Activated CD4-positive, alpha-beta memory T cell treated with anti-CD3 and anti-CD28 coated beads, Interleukin-2, amount 10 ng/mL, durations not matched to agents 7 days and 5 days (primary cell): ENCODE measurements around the gene DNASE1L2. TPM values are rescaled to one million over a fixed set of nuclear protein-coding genes. Genes with fewer than 3 reads are reported as not detected.
"Not testable (repeated sequence)": the region's sequence is repeated elsewhere in the genome, so short reads cannot be mapped to it uniquely, and the experiment has no call there.

Source experiments
- CTCF ChIA-PET: fragments of 350-600 bp; sonication (Branson Sonifier 250); formaldehyde crosslinking; loops from one replicate; lab custom pipeline; 2021; ENCODE audit warnings: antibody characterized with exemption, inconsistent platforms; lab: Charles Lee
- POLR2A ChIA-PET: fragments of 350-600 bp; sonication (Branson Sonifier 250); formaldehyde crosslinking; loops from one replicate; lab custom pipeline; 2021; ENCODE audit warnings: antibody characterized with exemption; lab: Charles Lee
- DNase-seq: peaks from one replicate; pipeline ENCODE4 v3.0.0-alpha.2; 2020
- H3K27ac Mint-ChIP-seq: one replicate; pipeline ENCODE4 v1.8.0; 2021; ENCODE audit warnings: mild to moderate bottlenecking, mixed read lengths
- H3K27me3 Mint-ChIP-seq: one replicate; pipeline ENCODE4 v1.8.0; 2021; ENCODE audit warnings: mixed read lengths
- H3K36me3 Mint-ChIP-seq: one replicate; pipeline ENCODE4 v1.8.0; 2021; ENCODE audit warnings: low read depth, mixed read lengths
- H3K4me1 Mint-ChIP-seq: one replicate; pipeline ENCODE4 v1.8.0; 2021; ENCODE audit warnings: mixed read lengths
- H3K4me3 Mint-ChIP-seq: one replicate; pipeline ENCODE4 v1.8.0; 2021; ENCODE audit warnings: mild to moderate bottlenecking, mixed read lengths
- H3K9me3 Mint-ChIP-seq: one replicate; pipeline ENCODE4 v1.8.0; 2021; ENCODE audit warnings: mixed read lengths
- total RNA-seq, 2 experiments: library from RNA; stranded (reverse); gene quantifications; one replicate each; pipeline ENCODE4 v1.2.3, GENCODE V29; 2021

DNASE1L2 gene
- total RNA-seq, 2 experiments from 2014 or later: 2.0 to 2.3 TPM

DNA sequence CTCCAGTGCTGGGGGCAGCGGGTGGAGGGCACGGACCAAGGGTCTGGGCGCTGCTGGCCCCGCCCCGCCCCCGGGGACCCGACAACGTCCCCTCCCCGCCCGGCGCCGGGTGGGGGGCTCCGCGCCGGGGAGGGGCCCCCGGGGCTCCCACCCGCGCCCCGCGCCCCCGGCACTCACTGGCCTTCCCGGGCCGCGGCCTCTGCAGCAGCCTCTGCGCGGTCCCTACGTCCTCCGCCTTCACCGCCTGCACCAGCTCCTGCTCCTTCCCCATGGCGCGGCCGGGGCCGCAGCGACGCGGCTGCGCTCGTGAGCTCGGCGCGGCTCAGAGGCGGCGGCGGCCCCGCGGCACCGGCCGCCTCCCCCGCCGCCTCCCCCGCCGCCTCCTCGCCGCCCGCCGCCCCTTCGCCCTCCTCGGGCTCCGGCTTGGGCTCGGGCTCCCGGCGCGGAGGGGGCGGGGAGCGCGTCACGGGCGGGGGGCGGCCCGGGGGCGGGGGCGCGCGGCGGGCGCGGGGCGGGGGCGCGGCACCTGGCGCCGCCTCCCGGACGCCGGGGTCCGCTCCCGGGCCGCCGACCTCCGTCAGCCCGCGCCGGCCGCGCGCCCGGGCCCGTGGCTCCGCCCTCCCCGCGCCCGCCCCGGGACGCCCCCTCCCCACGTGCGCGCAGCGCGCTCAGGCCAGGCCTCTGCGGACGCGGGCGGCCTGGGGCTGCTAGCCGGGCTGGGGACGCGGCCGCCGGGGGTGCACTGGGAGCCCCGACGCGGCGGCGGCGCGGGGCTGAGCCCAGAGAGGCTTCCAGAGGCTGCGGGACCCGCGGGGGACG lies 39.9 kb upstream of the DNASE1L2 start, which contains the start of gene CASKIN1:
TSS of gene CASKIN1 (minus strand) at position 444 of the 819 bp plus-strand sequence. CDS start at position 271, 173 bp downstream.
- ChIA-PET CTCF (no interaction called here), POLR2A (interaction anchor here (1.5 to 1.9 kb wide), 2 partner anchors 25 to 41 kb away, joined by 3 to 6 read pairs; partner anchors contain the start of gene TRAF7)
- Mint-ChIP-seq H3K27ac (no peak within 1 kb of the TSS), H3K4me1 (peaks cover 3% of the 10 kb centered on the region), H3K4me3 (no peak within 1 kb of the TSS), H3K9me3 (no peaks in the 10 kb centered on the region), H3K27me3 (peaks cover 48% of the 10 kb centered on the region), H3K36me3 (no peaks in the 10 kb centered on the region)
- no peak for DNase-seq

DNA sequence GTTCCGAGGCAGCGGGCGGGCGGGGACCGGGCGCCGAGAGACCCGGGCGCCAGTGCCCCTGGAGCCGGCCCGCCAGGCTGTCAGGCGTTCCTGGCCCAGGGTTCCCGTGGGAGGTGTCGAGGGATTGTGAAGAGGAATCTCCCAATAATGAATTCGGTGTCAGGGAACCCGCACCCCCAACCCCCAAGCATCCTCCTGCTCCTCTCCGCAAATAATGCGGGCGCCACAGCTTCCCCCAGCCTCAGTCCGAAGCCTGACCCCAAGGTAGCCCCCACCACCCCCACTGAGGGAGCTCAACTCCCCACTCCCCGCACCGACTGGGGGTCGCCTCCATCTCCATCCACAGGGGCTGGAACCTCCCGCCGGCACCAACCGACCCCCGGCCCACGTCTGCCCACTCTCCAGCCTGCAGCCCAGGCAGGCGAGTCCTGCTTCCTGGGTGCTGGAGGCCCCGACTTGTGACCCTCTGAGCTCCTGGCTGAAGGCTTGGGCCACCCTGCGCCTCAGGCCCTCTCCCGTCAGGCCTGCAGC lies 39.2 kb upstream of the DNASE1L2 start:
- CTCF ChIA-PET: no interaction called here
- H3K36me3 Mint-ChIP-seq: no peaks in the 10 kb centered on the region
- H3K4me1 Mint-ChIP-seq: peaks cover 3% of the 10 kb centered on the region
- H3K9me3 Mint-ChIP-seq: no peaks in the 10 kb centered on the region
- POLR2A ChIA-PET: no interaction called here
- H3K27me3 Mint-ChIP-seq: peaks cover 51% of the 10 kb centered on the region
- no peak for DNase-seq
- no peak overlapping the region for H3K4me3 Mint-ChIP-seq
- no peak overlapping the region for H3K27ac Mint-ChIP-seq

DNA sequence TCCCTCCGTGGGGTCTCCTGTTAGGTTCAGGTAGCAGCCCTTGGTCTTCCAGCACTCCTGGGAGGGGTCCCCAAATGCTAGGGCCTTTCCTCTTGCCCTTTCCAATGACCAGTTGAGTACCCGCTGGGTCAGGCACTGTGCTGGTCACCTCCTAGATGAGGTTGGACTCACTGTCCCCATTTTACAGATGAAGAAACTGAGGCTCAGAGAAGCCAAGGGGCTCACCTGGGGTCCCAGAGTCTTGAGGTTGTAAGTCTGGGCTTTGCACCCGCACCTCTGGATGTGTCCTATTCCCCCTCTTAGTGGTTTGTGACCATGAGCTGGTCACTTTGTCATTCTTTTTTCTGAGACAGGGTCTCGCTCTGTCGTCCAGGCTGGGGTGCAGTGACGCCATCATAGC lies 38.5 kb upstream of the DNASE1L2 start:
- ChIA-PET CTCF (no interaction called here), POLR2A (no interaction called here)
- no peak for DNase-seq
- H3K9me3 Mint-ChIP-seq: no peaks in the 10 kb centered on the region
- H3K27me3 Mint-ChIP-seq: peaks cover 50% of the 10 kb centered on the region
- H3K4me3 Mint-ChIP-seq: no peak overlapping the region
- no peaks in the 10 kb centered on the region for H3K36me3 Mint-ChIP-seq
- H3K27ac Mint-ChIP-seq: no peak overlapping the region
- H3K4me1 Mint-ChIP-seq: peaks cover 3% of the 10 kb centered on the region

- Mint-ChIP-seq H3K4me1 (peaks cover 3% of the 10 kb centered on the region), H3K36me3 (no peaks in the 10 kb centered on the region), H3K4me3 (no peak overlapping the region), H3K27me3 (peaks cover 50% of the 10 kb centered on the region), H3K9me3 (no peaks in the 10 kb centered on the region), H3K27ac (no peak overlapping the region)
- ChIA-PET CTCF (no interaction called here), POLR2A (no interaction called here)
- DNase-seq: no peak
Measured at GRCh38 chr16:2198283-2198682, 38.0 kb upstream of the DNASE1L2 start.

DNA sequence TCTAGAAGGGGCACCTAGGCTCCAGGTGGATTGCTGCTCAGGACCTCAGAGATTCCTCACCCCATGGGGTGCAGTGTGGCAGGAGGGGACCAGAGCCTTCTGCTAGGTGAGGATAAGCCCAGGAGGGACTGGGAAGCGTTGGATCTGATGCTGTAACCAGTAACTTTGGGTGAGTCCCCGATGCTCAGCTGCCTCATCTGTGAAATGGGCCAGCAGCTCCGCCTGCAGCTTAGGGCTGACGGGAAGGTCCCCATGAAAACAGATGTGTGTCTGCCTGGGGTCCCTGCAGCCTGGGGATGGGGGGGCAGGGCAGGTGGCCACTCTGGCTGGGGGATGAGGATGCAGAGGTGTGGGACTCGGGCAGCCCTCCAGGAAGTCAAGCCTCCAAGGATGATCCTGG lies 37.1 kb upstream of the DNASE1L2 start:
- H3K4me3 Mint-ChIP-seq: no peak overlapping the region
- H3K9me3 Mint-ChIP-seq: no peaks in the 10 kb centered on the region
- no peaks in the 10 kb centered on the region for H3K36me3 Mint-ChIP-seq
- H3K27me3 Mint-ChIP-seq: peaks cover 48% of the 10 kb centered on the region
- CTCF ChIA-PET: interaction anchor here (0.7 kb wide), 1 partner anchor 17 kb away, joined by 3 read pairs; no protein-coding TSS in a partner anchor
- POLR2A ChIA-PET: interaction anchor here (1.1 kb wide), 1 partner anchor 314 kb away, joined by 3 read pairs; the partner anchor contains the start of gene ATP6V0C
- DNase-seq: no peak
- no peak overlapping the region for H3K27ac Mint-ChIP-seq
- peaks cover 6% of the 10 kb centered on the region for H3K4me1 Mint-ChIP-seq

- H3K4me1 Mint-ChIP-seq: peaks cover 10% of the 10 kb centered on the region
- DNase-seq: no peak
- H3K27me3 Mint-ChIP-seq: peaks cover 43% of the 10 kb centered on the region
- H3K4me3 Mint-ChIP-seq: no peak overlapping the region
- H3K27ac Mint-ChIP-seq: no peak overlapping the region
- no peaks in the 10 kb centered on the region for H3K36me3 Mint-ChIP-seq
- ChIA-PET CTCF (no interaction called here), POLR2A (interaction anchor here (0.7 to 1.1 kb wide), 2 partner anchors 10 to 314 kb away, joined by 3 read pairs; partner anchors contain the start of gene ATP6V0C)
- no peaks in the 10 kb centered on the region for H3K9me3 Mint-ChIP-seq
Measured at GRCh38 chr16:2199621-2200139, 36.6 kb upstream of the DNASE1L2 start.

DNA sequence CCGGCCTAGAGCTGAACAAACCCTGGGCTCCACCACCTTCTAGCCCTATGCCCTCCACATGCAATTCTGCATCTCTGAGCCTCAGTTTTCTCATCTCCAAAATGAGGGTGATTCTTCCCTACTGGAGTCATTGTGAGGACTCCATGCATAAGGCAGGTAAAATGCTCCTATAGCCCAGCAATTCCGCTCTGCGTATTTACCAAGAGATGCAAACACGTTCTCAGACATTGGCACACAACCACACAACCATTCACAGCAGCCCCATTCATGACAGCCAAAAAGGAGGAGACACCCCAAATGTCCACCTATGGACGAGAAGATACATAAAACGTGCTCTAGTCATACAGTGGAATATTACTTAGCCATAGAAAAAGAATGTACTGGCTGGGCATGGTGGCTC lies 35.9 kb upstream of the DNASE1L2 start:
- no peaks in the 10 kb centered on the region for H3K36me3 Mint-ChIP-seq
- no peaks in the 10 kb centered on the region for H3K9me3 Mint-ChIP-seq
- CTCF ChIA-PET: no interaction called here
- no peak overlapping the region for H3K27ac Mint-ChIP-seq
- H3K27me3 Mint-ChIP-seq: peaks cover 37% of the 10 kb centered on the region
- no peak overlapping the region for H3K4me3 Mint-ChIP-seq
- POLR2A ChIA-PET: interaction anchor here (0.7 to 1.1 kb wide), 2 partner anchors 10 to 313 kb away, joined by 3 read pairs; partner anchors contain the start of gene ATP6V0C
- peaks cover 9% of the 10 kb centered on the region for H3K4me1 Mint-ChIP-seq
- no peak for DNase-seq

- peaks cover 21% of the 10 kb centered on the region for H3K27me3 Mint-ChIP-seq
- H3K27ac Mint-ChIP-seq, DNase-seq, H3K9me3 Mint-ChIP-seq: not testable (repeated sequence)
- peaks cover 30% of the 10 kb centered on the region for H3K4me1 Mint-ChIP-seq
- ChIA-PET POLR2A (interaction anchor here (3.6 to 4.7 kb wide), 3 partner anchors 9 to 48 kb away, joined by 18 to 43 read pairs (median 38); partner anchors contain the start of genes PGP and TRAF7), CTCF (interaction anchor here (0.7 kb wide), 1 partner anchor 48 kb away, joined by 3 read pairs; the partner anchor contains the start of gene TRAF7)
- peaks cover 16% of the 10 kb centered on the region for H3K36me3 Mint-ChIP-seq
- peak overlapping the region; percentile 56 for H3K4me3 Mint-ChIP-seq
Measured at GRCh38 chr16:2203119-2203688, 33.0 kb upstream of the DNASE1L2 start.

DNA sequence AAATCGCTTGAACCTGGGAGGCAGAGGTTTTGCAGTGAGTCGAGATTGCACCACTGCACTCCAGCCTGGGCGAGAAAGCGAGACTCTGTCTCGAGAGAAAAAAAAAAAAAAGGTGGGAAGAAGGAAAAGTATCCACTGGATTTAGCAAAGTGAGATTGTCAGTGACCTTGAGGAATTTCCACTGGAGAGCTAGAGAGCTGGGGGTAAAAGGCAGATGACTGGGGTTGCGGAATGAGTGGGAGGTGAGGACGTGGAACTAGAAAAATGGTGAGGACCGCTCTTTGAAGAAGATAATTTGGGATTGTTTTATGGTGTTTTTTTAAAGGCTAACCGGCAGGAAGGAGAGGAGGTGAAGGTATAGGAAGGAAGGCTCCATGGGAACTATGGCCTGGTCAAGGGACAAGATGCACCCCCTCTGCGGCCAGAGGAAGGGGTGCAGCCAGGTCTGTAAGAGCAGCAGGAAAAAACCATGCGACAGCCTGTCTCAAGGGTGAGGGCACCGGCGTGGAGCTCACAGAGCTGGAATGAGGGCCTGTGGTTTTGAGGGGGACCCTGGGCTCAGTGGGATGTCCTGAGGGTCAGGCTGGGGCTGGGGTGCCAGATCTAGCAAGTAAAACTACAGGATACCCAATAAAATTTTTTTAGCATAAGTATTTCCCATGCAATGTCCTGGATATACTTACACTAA lies 31.7 kb upstream of the DNASE1L2 start:
- POLR2A ChIA-PET: interaction anchor here (1.2 to 4.7 kb wide), 7 partner anchors 10 to 239 kb away, joined by 3 to 43 read pairs (median 6); partner anchors contain the start of genes PGP, RPS2 and TRAF7
- peak overlapping the region; percentile 28 for H3K27ac Mint-ChIP-seq

DNA sequence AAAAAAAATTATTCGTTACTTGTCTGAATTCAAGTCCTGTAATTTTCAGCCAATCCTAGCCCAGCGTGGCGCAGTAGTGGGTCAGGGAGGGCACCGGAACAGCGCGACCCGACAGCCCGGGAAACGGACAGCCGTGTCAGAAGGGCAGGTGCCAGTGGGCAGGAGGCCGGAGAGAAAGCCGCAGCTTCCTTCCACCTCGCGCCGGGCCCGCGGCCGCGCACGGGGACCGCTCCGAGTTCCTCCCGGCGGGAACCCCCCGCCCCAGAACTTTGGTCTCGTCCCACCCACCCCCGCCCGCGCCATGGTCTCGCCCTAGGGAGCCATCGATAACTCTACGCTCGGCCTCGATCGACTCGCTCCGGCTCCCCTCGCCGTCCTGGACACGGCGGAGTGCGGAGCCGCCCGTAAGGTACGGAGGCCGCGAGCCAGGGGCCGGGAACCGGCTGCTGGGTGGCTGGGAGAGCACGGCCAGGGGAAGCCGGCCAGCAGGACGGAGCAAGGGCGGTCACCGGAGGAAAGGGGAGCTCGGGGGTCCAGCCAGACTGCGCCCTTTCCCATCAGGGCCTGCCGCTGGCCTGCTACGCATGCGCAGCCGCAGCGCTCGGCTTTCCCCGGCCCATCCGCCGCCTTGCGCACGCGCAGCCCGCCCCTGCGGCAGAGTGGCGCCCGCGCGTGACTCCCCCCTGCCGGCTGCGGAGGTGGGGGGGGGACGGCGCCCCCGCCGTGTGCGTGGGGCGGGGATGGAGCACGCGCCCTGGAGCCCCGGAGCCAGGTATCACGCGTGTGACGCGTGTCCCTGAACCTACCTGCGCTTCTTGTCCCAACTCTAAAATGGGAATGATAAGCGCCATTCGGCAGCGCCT lies 30.9 kb upstream of the DNASE1L2 start, which contains the start of gene MLST8:
TSS of gene MLST8 (plus strand) at position 351 of the 863 bp plus-strand sequence. CDS start 632 bp downstream, outside the sequence.
- peak; percentile 91 for DNase-seq
- H3K27ac Mint-ChIP-seq: peak within 1 kb of the TSS; percentile 73
- CTCF ChIA-PET: interaction anchor here (1.0 kb wide), 1 partner anchor 296 kb away, joined by 3 read pairs; no protein-coding TSS in a partner anchor
- H3K27me3 Mint-ChIP-seq: peaks cover 9% of the 10 kb centered on the region
- POLR2A ChIA-PET: interaction anchor here (1.0 to 4.7 kb wide), 12 partner anchors 10 to 240 kb away, joined by 3 to 43 read pairs (median 4); partner anchors contain the start of genes E4F1, ECI1, PGP and RPS2
- no peaks in the 10 kb centered on the region for H3K9me3 Mint-ChIP-seq
- peaks cover 30% of the 10 kb centered on the region for H3K4me1 Mint-ChIP-seq
- peaks cover 19% of the 10 kb centered on the region for H3K36me3 Mint-ChIP-seq
- peak within 1 kb of the TSS; percentile 73 for H3K4me3 Mint-ChIP-seq

More for the DNA sequence above, 31.7 kb upstream of the DNASE1L2 start:
- no peaks in the 10 kb centered on the region for H3K9me3 Mint-ChIP-seq
- CTCF ChIA-PET: interaction anchor here (0.8 to 1.0 kb wide), 2 partner anchors 10 to 297 kb away, joined by 3 to 4 read pairs; no protein-coding TSS in a partner anchor
- H3K4me3 Mint-ChIP-seq: peak overlapping the region; percentile 73
- no peak for DNase-seq
- H3K36me3 Mint-ChIP-seq: peaks cover 19% of the 10 kb centered on the region
- H3K4me1 Mint-ChIP-seq: peaks cover 30% of the 10 kb centered on the region
- peaks cover 11% of the 10 kb centered on the region for H3K27me3 Mint-ChIP-seq

DNA sequence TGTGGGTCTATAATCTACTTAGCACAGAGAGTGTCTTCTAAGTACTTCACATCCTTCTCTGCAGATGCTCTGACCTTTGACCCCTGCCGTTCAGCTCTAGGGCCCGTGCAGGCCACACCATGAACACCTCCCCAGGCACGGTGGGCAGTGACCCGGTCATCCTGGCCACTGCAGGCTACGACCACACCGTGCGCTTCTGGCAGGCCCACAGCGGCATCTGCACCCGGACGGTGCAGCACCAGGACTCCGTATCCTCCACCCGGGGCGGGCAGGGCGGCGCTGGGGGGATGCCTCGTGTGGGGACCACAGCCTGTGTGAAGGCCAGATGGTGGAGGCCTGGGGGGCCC lies 30.3 kb upstream of the DNASE1L2 start:
- Mint-ChIP-seq H3K36me3 (peaks cover 19% of the 10 kb centered on the region), H3K27ac (peak overlapping the region; percentile 72), H3K4me1 (peaks cover 30% of the 10 kb centered on the region), H3K4me3 (peak overlapping the region; percentile 73), H3K9me3 (no peaks in the 10 kb centered on the region), H3K27me3 (peaks cover 6% of the 10 kb centered on the region)
- ChIA-PET CTCF (interaction anchor here (0.9 to 1.0 kb wide), 2 partner anchors 51 to 296 kb away, joined by 3 read pairs; no protein-coding TSS in a partner anchor), POLR2A (interaction anchor here (1.0 to 4.7 kb wide), 13 partner anchors 10 to 241 kb away, joined by 3 to 43 read pairs (median 3); partner anchors contain the start of genes E4F1, ECI1, PGP and RPS2)
- DNase-seq: no peak
